Daoy (cell line): ENCODE data around the gene C3. TPM values are rescaled to one million over a fixed set of nuclear protein-coding genes. Genes with fewer than 3 reads are reported as not detected.

Experiments used
- DNase-seq: peaks from one replicate; pipeline ENCODE4 v3.0.0-alpha.2; 2015; ENCODE audit warnings: low read depth
- total RNA-seq: library from RNA; depleted of rRNA; stranded (reverse); fragments of >200 nt; shearing (Covaris generic); gene quantifications from 2 replicates; pipeline ENCODE4 v1.2.3, GENCODE V29; 2014

The C3 gene
- total RNA-seq, 1 experiment from 2014 or later: 7.9 TPM

GRCh38 chr19:6730941-6731670 is 10.7 kb upstream of the C3 start:
- no peak for DNase-seq

DNA sequence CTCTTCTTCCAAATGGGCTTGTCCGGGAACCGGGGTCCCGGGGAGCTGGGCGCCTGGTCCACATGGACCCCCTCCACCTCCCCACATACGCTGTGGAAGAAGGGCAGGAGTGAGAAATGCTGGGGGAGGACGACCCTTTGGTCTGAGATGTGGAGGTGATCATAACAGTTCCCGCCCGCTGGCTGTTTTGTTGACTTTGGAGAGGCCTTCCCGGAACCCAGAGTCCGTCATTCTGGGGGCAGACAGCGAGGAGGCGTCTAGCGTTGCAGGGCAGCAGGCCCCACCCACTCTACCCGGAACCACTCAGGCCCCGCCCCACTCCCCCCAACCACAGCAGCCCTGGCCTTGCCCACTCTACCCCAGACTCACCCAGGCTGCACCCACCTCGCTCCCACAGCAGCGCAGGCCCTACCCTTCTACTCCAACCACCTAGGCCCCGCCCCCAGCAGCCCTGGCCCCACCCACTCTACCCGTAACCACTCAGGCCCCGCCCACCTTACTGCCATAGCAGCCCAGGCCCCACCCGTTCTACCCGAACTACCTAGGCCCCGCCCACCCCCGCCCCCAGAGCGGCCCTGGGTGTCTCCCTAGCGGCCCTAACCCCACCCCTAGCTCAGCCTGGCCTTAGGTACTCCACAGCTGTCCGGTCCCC is 9.8 kb upstream of the C3 start:
- DNase-seq: peak; percentile 32

DNA sequence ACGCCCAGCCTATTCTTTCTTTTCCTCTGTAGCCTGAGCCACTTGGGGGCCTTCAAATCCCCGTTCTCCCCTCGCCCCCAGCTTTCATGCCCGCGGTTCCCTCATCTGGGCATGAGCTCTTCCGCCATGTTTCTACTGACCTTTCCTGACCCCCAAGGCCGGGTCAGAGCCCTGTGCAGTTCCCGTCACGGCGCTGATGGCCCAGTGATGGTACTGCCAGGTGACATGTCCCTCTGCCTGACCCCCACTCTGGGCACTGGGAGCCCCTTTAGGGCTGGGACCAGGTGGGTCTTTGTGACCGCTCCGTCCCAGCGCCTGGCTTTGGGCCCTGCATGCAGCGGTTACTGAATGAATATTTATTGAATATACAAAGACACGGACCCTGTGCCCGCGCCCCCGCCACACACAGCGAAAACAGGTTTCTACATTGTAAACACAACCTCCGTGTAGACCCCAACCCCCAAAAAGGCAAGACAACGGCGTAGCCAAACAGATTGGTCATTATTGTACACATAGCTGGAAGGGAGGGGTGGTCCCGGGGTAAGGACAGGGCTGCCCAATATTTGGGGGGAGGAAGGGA is 9.2 kb upstream of the C3 start:
- DNase-seq: no peak

- DNase-seq: no peak
Observed at GRCh38 chr19:6728346-6728745, 7.9 kb upstream of the C3 start.

DNA sequence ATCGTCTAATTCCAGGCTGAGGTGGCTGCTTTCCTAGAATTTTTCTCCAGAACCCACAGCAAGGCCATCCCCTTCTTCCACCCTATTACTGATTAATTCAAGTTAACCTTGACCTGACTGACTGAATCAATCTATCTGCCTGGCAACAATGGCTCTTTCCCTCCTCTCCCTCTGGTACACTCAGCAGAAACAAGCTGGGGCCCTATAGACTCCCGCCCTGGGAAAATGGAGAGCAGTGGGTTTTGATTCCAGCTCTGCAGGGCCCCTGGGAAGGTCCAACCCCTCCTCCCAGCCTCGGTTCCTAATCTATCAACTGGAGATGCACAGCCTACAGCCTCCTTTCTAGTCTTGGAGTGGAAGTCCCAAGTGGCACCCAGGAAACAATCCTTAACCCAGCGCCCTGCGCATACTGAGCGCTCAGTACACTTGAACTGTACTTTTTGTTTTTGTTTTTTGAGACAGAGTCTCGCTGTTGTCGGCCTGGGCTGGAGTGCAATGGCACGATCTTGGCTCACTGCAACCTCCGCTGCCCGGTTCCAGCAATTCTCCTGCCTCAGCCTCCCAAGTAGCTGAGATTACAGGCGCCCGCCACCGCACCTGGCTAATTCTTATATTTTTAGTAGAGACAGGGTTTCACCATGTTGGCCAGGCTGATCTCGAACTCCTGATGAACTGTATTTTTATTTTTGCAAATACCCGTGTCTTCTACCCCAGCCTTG is 5.2 kb upstream of the C3 start:
- no peak for DNase-seq

GRCh38 chr19:6724631-6725492 is 4.4 kb upstream of the C3 start:
- no peak for DNase-seq

- no peak for DNase-seq
Observed at GRCh38 chr19:6723738-6724137, 3.3 kb upstream of the C3 start.

DNA sequence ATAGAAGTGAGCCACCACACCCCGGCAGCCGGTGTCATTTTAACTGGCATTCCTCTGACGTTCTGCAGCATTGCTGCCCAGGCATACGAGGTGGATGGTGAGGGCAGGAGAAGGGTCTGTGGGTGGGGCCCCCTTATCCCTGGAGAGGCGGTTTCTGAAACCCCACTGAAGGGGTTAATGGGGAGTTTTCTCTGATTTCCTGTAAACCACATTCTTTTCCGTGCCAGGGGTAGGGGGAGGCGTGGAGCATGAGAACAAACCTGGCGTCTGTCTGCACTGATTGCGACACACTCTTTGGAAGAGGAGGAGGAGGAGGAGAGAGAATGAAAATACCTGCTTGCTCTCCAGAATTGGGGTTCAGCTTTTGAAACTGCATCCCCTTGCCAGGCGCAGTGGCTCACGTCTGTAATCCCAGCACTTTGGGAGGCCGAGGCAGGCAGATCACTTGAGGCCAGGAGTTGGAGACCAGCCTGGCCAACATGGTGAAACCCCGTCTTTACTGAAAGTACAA is 2.7 kb upstream of the C3 start:
- no peak for DNase-seq

- no peak for DNase-seq
Observed at GRCh38 chr19:6721773-6722172, 1.3 kb upstream of the C3 start.

GRCh38 chr19:6721138-6721474 is 656 bp upstream of the C3 start:
- no peak for DNase-seq

GRCh38 chr19:6719992-6720368 is 470 bp downstream of the C3 start:
- DNase-seq: no peak

DNA sequence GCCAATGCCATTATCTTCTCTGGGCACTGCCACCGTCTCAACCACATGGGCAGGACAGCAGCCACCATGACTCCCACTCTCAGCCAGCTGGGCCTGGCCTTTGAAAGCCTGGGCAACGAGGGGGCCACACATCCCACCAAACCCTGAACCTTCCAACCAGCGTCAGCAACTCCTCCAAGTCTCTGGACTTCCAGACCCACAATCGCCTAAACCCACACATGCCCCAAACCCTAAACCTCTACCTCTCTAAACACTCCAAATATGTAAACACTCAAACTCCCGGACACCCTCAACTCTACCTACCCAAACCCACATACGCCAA is 949 bp downstream of the C3 start:
- DNase-seq: no peak

DNA sequence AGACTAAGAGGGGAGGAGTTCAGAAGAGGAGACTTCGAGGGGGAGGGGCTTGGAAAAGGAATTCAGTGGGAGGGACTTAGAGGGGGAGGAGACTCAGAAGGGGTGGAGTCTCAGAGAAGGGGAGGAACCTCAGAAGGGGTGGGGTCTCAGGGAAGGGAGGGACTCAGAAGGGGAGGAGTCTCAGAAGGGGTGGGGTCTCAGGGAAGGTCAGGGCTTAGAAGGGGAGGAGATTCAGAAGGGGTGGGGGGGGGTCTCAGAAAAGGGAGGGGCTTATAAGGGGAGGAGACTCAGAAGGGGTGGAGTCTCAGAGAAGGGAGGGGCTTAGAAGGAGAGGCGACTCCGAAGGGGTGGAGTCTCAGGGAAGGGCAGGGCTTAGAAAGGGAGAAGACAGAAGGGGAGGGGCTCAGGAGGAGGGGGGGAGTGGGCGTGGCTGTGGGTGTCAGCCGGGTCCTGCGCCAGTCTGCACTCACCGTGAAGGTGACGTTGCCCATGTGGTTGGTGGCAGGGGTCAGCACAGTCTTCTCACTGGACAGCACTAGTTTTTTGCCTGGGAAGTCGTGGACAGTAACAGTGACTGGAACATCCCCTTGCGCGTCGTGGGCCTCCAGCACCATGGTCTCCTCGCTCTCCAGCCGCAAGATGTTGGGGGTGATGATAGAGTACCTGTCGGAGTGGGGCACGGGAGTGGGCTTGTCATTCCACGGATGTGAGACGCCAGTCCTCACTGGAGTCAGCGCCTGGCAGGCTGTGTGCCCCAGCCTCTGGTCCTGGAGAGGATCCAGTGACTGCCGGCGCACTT is 1.5 kb downstream of the C3 start:
- DNase-seq: peak; percentile 33

DNA sequence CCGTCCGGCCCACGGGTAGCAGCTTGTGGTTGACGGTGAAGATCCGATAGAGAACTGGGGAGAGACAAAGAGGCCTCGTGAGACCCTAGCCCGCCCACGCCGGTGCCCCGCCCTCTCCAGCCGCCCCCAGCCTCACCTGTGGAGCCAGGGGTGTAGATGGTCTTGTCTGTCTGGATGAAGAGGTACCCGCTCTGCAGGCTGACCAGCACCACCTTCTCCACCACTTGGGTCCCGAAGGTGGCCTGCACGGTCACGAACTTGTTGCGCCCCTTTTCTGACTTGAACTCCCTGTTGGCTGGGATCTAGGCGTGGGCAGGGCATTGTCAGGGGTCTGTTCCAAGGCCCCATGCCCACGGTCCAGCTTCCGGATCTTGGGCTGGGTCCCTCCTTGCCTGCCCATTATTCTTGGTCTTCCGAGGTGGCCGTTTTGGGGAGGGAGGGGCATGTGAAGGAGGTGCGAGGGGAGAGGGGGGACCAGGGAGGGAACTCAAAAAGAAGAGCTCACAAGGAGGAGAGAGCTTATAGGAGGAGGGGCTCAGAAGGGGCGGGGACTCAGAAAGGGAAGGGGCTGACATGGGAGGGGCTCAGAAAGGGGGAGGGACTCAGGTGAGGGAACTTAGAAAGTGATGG is 2.2 kb downstream of the C3 start:
- no peak for DNase-seq

GRCh38 chr19:6717441-6717971 is 2.9 kb downstream of the C3 start:
- DNase-seq: no peak

- DNase-seq: no peak
Observed at GRCh38 chr19:6717036-6717435, 3.4 kb downstream of the C3 start.

- DNase-seq: no peak
Observed at GRCh38 chr19:6716610-6716970, 3.9 kb downstream of the C3 start.

DNA sequence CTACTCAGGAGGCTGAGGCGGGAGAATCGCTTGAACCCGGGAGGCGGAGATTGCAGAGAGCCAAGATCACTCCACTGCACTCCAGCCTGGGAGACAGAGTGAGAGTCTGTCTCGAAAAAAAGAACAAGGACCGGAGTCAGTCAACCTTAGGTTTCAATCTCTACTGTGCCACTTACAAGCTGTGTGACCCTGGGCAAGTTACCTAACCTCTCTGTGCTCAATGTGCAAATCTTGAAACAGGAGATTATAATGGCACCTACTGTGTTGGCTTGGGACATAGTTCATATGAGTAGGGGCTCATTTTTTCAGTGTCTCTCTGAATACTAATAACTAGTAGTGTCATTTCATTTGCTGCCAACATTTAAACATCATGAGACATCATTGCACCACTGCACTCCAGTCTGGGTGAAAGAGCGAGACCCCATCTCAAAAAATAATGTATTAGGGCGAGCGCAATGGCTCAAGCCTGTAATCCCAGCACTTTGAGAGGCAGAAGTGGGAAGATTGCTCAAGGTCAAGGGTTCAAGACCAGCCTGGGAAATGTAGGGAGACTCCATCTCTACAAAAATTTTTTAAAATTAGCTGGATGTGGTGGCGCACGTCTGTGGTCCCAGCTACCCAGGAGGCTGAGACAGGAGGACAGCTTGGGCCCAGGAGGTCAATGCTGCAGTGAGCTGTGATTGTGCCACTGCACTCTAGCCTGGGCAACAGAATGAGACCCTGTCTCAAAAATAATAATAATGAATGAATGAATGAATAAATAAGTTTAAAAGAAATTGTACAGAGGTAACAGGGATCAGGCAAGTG is 5.5 kb downstream of the C3 start:
- no peak for DNase-seq
